Mesenteric fat pad (tissue), 1 donor: ENCODE measurements around the gene RIMKLB. TPM values are rescaled to one million over a fixed set of nuclear protein-coding genes. Genes with fewer than 3 reads are reported as not detected.
"Not testable (repeated sequence)": the region's sequence is repeated elsewhere in the genome, so short reads cannot be mapped to it uniquely, and the experiment has no call there.

Source experiments
- DNase-seq: peaks from one replicate; pipeline ENCODE4 v3.0.0-alpha.2; 2020; ENCODE audit warnings: low spot score
- total RNA-seq: library from RNA; stranded (reverse); fragmentation: NEBNext Ultra II Directional; extraction: Animal tissue kit (Norgen Biotek cat#: 25700); gene quantifications from one replicate; pipeline ENCODE4 v1.2.1, GENCODE V29; 2021
- donor health status: DM: yes; HTN: yes; CAD: no.

The RIMKLB gene
- total RNA-seq, 1 donor from 2014 or later: 40.7 TPM

DNA sequence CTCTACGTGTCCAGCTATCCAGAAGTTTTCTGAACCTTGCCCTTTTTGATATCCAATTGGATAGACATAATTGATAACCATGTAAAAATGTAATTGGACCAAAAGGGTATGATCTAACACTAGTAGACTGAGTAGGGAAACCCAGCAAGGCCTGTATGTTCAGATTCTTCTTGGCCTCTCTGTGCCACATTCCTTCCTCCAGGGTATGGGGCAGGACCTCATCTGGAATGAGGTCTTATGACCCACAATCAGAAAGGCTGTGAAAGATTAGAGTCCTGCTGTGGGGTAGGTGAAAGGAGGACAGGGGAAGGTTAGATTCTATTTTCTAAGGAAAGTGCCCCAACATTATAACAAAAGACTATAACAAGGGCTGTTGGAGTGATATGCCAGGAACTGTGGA, 73.3 kb downstream of the RIMKLB start:
- no peak for DNase-seq

- DNase-seq: no peak
Measured at GRCh38 chr12:8773461-8773860, 75.7 kb downstream of the RIMKLB start.

DNA sequence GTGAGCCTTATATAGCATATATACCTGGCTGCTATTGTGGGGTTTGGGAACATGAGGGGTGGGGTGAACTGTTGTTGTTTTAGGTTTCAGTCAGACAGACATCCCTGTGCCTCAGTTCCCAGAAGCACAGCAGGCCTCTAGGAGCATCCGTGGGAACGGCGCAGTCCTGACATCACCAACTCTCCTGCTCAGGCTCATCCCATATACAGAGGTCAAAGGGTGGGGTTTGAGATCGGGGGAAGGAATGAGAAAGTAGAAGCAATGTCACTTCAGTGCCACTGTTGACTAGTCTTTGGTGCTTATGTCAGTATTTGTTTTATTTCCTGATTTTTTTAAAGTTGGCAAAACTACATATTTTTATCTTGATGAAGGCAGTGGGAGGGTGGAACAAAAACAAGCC, 81.5 kb downstream of the RIMKLB start:
- no peak for DNase-seq

GRCh38 chr12:8779862-8780261, 82.1 kb downstream of the RIMKLB start:
- DNase-seq: no peak

GRCh38 chr12:8780389-8780788, 82.6 kb downstream of the RIMKLB start:
- no peak for DNase-seq

DNA sequence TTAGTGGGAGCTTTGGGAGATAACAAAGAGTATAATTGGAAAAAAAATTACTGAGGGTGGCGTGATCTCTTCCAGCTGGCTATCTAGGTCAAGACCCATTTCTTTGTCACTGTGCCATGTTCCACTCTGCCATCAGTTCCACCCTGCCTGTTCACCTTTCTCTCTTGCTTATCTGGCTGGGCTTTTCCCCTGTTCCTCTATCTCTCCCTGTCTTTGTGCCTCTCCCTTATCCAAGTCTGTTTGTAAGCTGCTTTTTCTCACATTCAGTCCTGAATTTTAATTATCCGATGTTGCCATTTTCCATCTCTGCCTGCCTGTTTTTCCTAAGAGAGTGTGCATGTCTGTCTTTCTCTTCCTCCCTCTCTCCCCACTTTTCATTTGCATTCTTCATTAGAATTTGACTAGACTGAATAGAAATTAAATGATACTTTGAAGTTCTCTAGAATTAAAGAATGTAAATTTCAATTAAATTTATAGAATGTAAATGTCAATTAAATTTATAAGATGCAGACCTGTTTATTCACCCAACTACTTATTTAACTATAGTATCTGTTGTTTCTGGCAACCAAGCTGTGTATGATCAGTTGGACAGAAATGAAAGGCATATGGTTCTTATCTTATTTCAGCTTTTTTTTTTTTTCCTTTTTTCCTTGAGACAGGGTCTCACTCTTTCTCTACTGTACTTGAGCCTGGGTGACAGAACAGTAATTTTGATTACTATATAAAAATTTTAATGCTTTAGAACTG, 83.8 kb downstream of the RIMKLB start:
- DNase-seq: no peak

GRCh38 chr12:8784290-8784888, 86.6 kb downstream of the RIMKLB start:
- DNase-seq: no peak

DNA sequence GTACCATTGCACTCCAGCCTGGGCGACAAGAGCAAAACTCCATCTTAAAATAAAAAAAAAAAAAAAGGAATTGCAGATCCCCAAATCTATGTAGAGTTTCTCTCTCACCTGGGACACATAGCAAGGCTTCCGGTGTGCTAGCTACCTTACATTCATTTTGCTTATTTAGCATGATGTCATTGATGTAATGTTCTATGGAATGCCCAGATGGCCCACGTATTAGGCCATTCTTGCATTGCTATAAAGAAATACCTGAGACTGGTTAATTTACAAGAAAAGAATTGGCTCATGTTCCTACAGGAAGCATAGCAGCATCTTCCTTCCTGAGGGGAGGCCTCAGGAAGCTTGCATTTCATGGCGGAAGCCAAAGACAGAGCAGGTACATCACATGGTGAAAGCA, 87.7 kb downstream of the RIMKLB start:
- no peak for DNase-seq

GRCh38 chr12:8787206-8787605, 89.4 kb downstream of the RIMKLB start:
- peak; percentile 62 for DNase-seq

DNA sequence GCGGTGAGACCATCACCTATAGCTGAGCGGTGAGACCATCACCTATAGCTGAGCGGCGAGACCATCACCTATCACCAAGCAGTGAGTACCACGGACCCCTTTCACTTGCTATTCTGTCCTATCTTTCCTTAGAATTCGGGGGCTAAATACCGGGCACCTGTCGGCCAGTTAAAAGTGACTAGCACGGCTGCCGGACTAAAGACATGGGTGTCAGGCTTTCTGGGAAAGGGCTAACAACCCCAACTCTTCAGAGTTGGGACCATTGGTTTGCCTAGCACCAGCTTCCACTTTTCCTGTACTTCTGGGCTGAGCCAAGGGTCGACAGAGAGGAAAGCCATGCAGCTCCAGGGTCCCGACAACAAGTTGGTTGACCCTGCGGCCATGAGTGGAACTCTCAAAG, 90.9 kb downstream of the RIMKLB start:
- not testable (repeated sequence) for DNase-seq

GRCh38 chr12:8789341-8790013, 91.7 kb downstream of the RIMKLB start:
- DNase-seq: not testable (repeated sequence)

DNA sequence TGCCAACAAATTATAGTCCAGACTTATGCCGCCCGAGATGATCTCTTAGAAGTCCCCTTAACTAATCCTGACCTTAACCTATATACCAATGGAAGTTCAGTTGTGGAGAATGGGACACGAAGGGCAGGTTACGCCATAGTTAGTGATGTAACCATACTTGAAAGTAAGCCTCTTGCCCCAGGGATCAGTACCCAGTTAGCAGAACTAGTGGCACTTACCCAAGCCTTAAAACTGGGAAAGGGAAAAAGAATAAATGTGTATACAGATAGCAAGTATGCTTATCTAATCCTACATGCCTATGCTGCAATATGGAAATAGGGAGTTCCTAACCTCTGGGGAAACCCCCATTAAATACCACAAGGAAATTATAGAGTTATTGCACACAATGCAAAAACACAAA, 95.4 kb downstream of the RIMKLB start:
- DNase-seq: not testable (repeated sequence)

- not testable (repeated sequence) for DNase-seq
Measured at GRCh38 chr12:8794611-8795010, 96.8 kb downstream of the RIMKLB start.

DNA sequence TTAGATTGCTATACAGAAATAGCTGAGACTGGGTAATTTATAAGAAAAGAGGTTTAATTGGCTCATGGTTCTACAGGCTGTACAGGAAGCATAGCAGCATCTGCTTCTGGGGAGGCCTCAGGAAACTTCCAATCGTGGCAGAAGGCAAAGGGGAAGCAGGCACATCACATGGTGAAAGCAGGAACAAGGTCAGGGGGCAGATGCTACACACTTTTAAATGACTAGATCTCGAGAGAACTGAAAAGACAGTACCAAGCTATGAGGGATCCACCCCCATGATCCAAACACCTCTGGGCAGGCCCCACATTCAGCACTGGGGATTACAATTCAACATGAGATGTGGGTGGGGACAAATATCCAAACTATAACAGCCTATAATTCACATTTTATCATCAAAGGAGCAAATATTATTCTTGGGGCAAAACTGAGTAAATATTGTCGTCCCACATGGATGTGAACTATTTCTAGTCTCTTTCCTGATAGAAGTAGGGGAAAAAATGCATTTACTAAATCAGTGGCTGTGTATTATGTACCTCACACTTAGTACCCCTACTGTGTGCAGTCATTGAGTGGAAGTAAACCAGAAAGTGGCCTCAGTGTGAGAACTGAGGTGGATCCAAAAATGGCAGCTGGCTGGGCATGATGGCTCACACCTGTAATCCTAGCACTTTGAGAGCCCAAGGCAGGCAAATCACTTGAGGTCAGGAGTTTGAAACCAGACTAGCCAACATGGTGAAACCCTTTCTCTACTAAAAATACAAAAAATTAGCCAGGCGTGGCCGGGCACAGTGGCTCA, 99.2 kb downstream of the RIMKLB start:
- DNase-seq: no peak

DNA sequence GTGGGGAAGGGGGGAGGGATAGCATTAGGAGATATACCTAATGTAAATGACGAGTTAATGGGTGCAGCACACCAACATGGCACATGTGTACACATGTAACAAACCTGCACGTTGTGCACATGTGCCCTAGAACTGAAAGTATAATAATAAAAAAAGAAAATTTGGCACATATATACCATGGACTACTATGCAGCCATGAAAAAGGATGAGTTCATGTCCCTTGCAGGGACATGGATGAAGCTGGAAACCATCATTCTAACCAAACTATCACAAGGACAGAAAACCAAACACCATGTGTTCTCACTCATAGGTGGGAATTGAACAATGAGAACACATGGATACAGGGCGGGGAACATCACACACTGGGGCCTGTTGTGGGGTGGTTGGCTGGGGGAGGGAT, 103.4 kb downstream of the RIMKLB start:
- DNase-seq: not testable (repeated sequence)

DNA sequence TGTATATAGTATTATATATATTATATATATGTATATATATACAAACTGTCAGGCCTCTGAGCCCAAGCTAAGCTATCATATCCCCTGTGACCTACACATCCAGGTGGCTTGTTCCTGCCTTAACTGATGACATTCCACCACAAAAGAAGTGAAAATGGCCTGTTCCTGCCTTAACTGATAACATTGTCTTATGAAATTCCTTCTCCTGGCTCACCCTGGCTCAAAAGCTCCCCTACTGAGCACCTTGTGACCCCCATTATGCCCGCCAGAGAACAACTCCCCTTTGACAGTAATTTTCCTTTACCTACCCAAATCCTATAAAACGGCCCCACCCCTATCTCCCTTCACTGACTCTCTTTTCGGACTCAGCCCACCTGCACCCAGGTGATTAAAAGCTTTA, 107.0 kb downstream of the RIMKLB start:
- not testable (repeated sequence) for DNase-seq

GRCh38 chr12:8805487-8805886, 107.7 kb downstream of the RIMKLB start:
- not testable (repeated sequence) for DNase-seq

DNA sequence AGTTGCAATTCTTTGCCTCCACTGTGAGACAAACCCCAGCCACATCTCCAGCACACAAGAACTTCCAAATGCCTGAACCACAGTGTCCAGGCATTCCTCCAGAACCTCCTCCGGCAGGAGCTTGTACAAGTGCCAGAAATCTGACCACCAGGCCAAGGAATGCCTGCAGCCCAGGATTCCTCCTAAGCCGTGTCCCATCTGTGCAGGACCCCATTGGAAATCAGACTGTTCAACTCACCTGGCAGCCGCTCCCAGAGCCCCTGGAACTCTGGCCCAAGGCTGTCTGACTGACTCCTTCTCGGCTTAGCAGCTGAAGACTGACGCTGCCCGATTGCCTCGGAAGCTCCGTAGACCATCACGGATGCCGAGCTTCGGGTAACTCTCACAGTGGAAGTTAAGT, 109.3 kb downstream of the RIMKLB start:
- DNase-seq: not testable (repeated sequence)

- DNase-seq: not testable (repeated sequence)
Measured at GRCh38 chr12:8810112-8810511, 112.3 kb downstream of the RIMKLB start.

GRCh38 chr12:8813572-8814357, 116.0 kb downstream of the RIMKLB start:
- no peak for DNase-seq
